OCI-M2 (cell line): ENCODE results near the gene CBS.
"Not testable (repeated sequence)": the region's sequence is repeated elsewhere in the genome, so short reads cannot be mapped to it uniquely, and the experiment has no call there.

Source experiments
- DNase-seq: peaks from one replicate; lab custom pipeline; 2025; ENCODE audit not compliant: unreplicated experiment; lab: John Stamatoyannopoulos, UW

Gene CBS

DNA sequence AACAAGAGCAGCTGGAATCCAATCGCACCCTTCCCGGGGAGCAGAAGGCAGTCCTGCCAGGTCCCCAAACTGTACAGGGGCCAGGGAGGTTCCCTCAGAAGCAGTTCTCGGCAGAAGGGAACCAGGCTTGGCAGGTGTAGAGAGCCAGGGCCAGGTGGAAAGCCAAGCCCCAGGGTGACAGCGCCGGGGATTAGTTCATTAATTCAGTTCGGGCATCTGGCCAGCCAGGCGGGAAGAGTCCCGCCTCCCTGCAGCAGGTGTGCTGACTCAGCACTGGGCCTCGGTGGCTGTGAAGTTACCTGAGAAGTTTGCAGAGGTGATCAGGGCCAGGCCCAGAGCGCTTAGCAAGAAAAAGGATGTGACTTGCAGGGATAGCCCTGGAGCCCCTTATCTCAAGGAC is 6.0 kb downstream of the CBS start:
- not testable (repeated sequence) for DNase-seq

GRCh38 chr21:43068065-43068464 is 7.6 kb downstream of the CBS start:
- DNase-seq, result not testable (repeated sequence)

DNA sequence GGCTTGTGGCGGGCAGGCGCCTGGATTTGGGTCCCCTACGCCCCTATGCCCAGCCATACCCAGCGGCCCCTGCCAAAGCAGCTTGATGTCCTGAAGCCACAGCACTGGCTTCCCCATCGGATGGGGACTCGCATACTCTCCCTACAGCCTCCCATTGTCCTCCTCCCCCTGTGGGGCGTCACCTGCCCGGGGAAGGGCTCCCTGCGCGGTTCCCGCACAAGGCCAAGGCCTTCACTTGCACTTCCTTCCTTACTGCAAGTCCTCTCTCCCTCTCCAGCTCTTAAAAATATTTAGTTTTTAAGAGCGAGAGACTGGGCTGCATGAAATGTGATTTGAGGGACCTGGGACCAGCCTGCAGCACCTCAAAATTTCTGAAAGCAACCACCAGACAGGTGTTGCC is 8.9 kb downstream of the CBS start:
- DNase-seq, result not testable (repeated sequence)

GRCh38 chr21:43065991-43066390 is 9.6 kb downstream of the CBS start:
- DNase-seq, result not testable (repeated sequence)

GRCh38 chr21:43064265-43064917 is 11.2 kb downstream of the CBS start:
- DNase-seq, result not testable (repeated sequence)

DNA sequence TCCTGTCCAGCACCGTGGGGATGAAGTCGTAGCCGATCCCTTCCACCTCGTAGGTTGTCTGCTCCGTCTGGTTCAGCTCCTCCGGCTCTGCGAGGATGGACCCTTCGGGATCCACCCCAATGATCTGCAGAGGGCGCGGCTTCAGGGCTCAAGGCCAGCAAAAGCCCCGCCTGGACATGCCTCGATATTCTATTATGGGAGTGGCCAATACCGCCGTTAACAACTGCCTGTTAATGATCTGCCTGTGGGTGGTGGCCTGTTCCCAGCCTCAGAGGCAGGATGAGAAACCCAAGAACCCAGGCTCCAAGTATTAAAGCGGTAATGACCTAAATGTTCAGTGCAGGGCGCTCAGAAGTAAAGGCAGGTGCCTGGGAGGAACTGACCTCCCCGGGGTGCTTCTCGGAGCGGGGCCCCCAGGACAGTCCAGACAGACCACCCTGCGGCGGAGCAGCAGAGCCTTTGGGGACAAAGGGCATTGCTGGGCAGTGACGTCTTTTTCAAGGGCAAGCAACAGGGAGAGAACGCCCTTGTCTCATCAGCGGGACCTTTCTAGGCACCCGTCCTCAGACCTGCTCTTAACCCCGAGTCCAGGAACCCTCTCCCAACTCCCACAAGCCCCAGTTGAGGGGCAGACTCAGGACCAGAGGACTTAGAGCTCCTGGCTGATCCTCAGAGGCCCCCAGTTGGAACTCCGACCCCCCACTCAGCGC is 12.5 kb downstream of the CBS start:
- not testable (repeated sequence) for DNase-seq

DNA sequence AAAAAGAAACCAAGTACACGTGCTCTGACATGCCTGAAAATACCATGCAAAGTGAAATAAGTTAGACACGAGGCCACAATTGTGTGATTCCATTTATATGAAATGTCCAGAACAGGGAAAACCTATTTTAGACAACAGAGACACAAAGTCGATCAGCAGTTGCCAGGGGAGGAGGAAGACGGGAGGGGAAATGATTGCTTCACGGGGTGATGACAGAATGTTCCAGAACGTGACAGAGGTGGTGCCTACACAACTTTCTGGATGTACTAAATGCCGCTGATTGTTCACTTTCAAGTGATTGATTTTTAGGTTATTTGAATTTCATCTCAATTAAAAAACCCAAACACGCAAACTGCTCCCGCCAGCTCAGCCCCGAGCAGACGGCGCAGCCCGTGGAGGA is 22.5 kb downstream of the CBS start:
- DNase-seq, result not testable (repeated sequence)

DNA sequence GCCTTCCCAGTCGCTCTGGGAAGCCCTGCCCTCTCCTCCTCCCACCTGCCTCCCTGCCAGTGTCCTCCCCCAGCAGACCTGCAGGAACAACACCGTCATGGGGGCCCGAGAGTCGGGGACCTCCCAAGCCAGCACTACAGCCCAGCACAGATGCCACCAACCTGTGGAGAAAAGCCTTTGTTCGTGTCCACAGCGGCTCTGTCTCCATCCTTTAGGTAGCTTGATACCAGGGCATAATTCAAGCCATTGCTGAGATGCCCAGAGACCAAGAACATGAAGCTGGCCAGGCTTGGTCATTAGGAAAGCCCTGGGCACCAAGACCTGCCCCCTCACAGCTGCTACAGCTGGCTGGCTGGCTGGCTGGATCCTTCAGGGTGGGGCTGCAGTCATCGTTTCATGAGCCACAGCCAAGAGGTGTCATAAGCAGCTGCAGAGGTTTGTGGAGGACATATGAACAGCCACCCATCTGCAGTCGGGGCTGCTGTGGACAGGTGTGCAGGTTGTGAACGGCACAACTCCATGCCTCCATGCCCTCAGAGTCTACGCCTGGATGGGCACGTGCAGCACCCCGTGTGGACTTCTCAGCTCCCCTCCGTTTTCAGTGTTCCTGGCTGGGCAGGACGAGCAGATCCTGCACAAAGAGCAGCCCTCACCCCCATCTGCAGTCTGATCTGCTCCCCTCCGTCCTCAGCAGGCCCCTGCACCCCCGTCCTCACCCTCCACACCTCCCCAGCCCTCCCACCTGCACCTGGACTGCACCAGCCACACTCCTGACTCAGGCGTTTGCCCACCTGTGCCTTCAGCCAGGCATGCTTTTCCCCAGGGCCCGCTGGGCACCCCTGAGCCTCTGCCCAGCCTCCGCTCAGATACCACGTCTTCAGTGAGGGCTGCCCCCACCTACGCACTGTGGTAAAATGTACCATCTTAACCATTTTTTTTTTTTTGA is 29.5 kb downstream of the CBS start:
- not testable (repeated sequence) for DNase-seq

DNA sequence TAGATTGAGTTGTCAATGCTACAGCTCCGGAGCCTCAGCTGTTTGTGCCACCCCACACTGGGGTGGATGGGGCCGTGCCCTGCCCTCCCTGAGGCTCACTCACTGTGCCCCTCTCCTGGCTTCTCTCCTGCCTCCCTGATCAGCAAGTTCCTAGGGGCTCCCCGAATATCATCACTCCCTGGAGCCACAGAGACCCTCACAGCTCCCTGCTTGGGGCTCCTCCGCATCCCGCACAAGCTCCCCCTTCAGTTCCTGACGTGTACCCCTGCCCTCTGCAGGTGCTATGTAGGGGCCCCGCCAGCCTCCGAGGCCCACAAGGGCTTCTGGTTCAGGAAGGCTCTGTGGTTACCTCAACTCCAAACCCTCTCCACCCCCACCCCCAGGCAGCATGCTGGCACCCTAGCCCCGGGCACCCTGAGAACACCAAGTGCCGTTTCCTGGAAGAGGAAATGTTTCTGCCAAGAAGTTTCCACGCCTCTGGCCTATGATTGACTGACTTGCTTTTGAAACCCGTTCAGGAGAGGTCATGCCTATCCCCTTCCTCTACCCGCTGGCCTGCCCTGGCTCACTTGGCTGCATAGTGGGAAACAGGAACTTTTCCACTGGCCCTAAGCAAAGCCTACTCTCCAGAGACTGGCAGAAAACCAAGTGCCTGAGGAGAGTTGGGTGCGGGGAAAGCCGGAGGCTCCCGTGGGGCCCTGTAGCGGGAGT is 30.3 kb downstream of the CBS start:
- DNase-seq, result not testable (repeated sequence)

- DNase-seq, result not testable (repeated sequence)
Measured at GRCh38 chr21:43044547-43044946, 31.1 kb downstream of the CBS start.

GRCh38 chr21:43043291-43043690 is 32.3 kb downstream of the CBS start:
- not testable (repeated sequence) for DNase-seq

GRCh38 chr21:43042169-43042568 is 33.5 kb downstream of the CBS start:
- DNase-seq, result not testable (repeated sequence)

DNA sequence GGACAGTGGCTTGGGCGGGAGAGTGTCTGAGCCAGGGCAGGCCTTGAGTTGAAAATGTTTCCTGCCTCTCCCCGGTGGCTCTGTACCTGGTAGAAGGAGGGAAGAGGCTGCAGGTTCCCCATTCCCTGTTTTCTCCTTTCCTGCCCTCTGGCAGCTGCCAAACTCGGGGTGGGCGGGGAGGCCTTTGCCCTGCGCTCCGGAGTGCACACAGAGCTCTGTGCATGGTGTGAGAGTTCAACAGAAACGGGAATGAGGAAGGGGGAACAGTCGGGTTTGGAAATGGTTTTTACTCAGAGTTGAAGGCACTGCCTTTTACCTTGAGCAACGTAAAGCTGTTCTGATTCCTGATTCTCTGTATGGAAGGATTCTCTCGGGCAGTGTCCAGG is 37.0 kb downstream of the CBS start:
- DNase-seq, result not testable (repeated sequence)

DNA sequence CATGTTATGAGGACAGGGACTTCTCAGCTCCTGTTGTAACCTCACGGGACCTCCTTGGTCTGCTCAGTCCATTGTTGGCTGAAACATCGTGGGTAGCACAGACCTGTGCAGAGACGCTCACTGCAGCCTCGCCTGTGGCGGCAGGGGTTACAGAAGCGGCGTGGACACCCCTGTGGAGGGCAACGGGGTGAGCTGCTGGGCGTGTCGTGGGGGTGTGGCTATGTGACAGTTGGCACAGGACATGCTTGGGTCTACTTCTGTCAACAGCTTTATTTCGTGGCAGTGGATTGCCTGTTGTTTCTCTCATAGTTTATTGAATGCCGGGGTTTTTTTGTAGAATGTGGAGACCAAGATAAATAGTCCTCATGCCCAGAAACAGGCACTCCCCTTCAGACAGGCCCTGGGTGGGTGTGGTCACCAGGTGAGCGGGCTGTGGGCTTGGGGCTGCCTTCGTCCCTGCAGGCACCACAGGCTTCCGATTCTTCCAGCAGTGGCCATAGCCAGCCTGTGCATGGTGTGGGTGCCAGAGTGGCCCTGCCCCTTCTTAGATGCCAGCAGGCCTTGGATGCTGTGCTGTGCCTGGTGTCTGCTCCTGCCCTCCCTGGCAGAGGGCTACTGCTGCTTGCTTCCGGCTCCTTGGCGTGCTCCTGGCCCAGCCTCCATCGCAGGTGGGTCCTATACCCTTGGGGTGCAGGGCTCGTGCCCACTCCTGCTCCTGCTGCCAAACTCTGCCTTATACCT is 37.5 kb downstream of the CBS start:
- DNase-seq, result not testable (repeated sequence)

GRCh38 chr21:43036889-43037288 is 38.7 kb downstream of the CBS start:
- not testable (repeated sequence) for DNase-seq

DNA sequence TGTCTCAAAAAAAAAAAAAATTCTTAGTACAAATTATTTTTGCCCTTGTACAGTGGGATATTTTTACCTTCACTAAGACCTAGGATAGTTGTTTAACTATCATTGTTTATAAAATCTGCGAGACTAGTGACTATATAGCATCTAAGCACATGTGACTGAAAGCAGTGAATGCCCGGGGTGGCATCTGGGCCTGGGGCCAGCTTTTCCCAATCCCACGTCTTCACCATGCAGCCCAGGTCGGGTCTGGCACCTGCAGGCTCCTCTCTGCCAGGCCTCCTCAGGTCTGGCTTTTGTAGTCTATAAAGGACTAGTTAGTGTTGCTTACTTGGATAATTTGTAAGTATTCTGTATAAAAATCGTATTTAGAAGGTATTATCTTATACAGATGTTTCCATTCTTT is 40.8 kb downstream of the CBS start:
- DNase-seq, result no peak

DNA sequence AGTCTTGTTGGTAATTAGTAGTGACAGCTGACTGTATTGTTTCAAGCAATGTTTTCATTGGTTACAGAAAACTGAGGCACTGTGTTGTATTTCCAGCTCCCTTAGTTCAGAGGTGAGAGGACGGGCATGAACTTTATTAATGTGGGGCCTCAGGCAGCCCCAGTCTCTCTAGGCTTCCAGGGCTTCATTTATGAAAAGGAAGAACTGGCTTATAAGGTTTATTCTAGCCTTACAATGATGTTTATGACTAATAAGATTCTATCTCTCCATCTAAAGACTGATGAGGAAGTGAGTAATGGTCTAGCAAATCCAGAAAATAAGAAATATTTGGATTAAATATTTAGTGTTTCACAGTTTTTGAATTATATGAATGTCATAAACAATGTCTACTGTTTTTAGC is 41.5 kb downstream of the CBS start:
- DNase-seq, result no peak

- no peak for DNase-seq
Measured at GRCh38 chr21:43031121-43031619, 44.5 kb downstream of the CBS start.

GRCh38 chr21:43029785-43030184 is 45.9 kb downstream of the CBS start:
- no peak for DNase-seq
